Measurements from ENCODE around the gene FHIT.

FHIT gene

GRCh38 chr3:60064210-60065178 lies 1186.8 kb downstream of the FHIT start:
- DNase-seq, result no peak

- DNase-seq, result no peak
Measured at GRCh38 chr3:60056404-60056803, 1194.8 kb downstream of the FHIT start.

- DNase-seq, result no peak
Measured at GRCh38 chr3:60055765-60056164, 1195.5 kb downstream of the FHIT start.

GRCh38 chr3:60053526-60054265 lies 1197.6 kb downstream of the FHIT start:
- DNase-seq, result peak; percentile 50 to 73

- DNase-seq, result peak in 1 of 2 donors; percentile 37
Measured at GRCh38 chr3:60048447-60048848, 1202.8 kb downstream of the FHIT start.

GRCh38 chr3:60047426-60048200 lies 1203.6 kb downstream of the FHIT start:
- DNase-seq, result no peak

- no peak for DNase-seq
Measured at GRCh38 chr3:60046210-60046609, 1205.0 kb downstream of the FHIT start.

GRCh38 chr3:60045686-60046085 lies 1205.6 kb downstream of the FHIT start:
- no peak for DNase-seq

GRCh38 chr3:60036803-60037202 lies 1214.4 kb downstream of the FHIT start:
- DNase-seq, result no peak

GRCh38 chr3:60033901-60034453 lies 1217.3 kb downstream of the FHIT start:
- DNase-seq, result no peak

- no peak for DNase-seq
Measured at GRCh38 chr3:60030982-60031381, 1220.3 kb downstream of the FHIT start.

- no peak for DNase-seq
Measured at GRCh38 chr3:60028233-60028632, 1223.0 kb downstream of the FHIT start.

- DNase-seq, result no peak
Measured at GRCh38 chr3:60027335-60027734, 1223.9 kb downstream of the FHIT start.

- DNase-seq, result no peak
Measured at GRCh38 chr3:60025096-60026050, 1225.9 kb downstream of the FHIT start.

- DNase-seq, result no peak
Measured at GRCh38 chr3:60024400-60024799, 1226.9 kb downstream of the FHIT start.

GRCh38 chr3:60023189-60023588 lies 1228.1 kb downstream of the FHIT start:
- no peak for DNase-seq

- peak; percentile 40 to 62 for DNase-seq
Measured at GRCh38 chr3:60017631-60018030, 1233.6 kb downstream of the FHIT start.

- no peak for DNase-seq
Measured at GRCh38 chr3:60015032-60015705, 1236.1 kb downstream of the FHIT start.

GRCh38 chr3:60013241-60013640 lies 1238.0 kb downstream of the FHIT start:
- DNase-seq, result no peak

GRCh38 chr3:60011218-60011617 lies 1240.0 kb downstream of the FHIT start:
- no peak for DNase-seq

- DNase-seq, result peak; percentile 40 to 53
Measured at GRCh38 chr3:60010781-60011180, 1240.5 kb downstream of the FHIT start.
